NB4 (cell line): ENCODE data around the gene E2F8.

Experiments used
- MYC ChIP-seq: IDR thresholded peaks from 2 replicates; pipeline ENCODE4 v1.6.1; 2011; ENCODE audit warnings: low read depth, low read length
- POLR2A ChIP-seq: IDR thresholded peaks from 2 replicates; pipeline ENCODE4 v1.6.1; 2011; ENCODE audit warnings: mild to moderate bottlenecking; ENCODE audit not compliant: insufficient read length; ENCODE audit errors: extremely low read depth
- TF ChIP-seq, protein P1 (sequence below): IDR thresholded peaks from one replicate; pipeline ENCODE4 v1.5.1; 2012; ENCODE audit warnings: low read depth, low read length
- TF ChIP-seq, protein P2 (sequence below): IDR thresholded peaks from 2 replicates; pipeline ENCODE4 v1.6.1; 2011; ENCODE audit warnings: low read depth, low read length

GRCh38 chr11:19244084-19244483 is 3.3 kb upstream of the E2F8 start:
- TF ChIP-seq, protein P1, sequence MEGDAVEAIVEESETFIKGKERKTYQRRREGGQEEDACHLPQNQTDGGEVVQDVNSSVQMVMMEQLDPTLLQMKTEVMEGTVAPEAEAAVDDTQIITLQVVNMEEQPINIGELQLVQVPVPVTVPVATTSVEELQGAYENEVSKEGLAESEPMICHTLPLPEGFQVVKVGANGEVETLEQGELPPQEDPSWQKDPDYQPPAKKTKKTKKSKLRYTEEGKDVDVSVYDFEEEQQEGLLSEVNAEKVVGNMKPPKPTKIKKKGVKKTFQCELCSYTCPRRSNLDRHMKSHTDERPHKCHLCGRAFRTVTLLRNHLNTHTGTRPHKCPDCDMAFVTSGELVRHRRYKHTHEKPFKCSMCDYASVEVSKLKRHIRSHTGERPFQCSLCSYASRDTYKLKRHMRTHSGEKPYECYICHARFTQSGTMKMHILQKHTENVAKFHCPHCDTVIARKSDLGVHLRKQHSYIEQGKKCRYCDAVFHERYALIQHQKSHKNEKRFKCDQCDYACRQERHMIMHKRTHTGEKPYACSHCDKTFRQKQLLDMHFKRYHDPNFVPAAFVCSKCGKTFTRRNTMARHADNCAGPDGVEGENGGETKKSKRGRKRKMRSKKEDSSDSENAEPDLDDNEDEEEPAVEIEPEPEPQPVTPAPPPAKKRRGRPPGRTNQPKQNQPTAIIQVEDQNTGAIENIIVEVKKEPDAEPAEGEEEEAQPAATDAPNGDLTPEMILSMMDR = no peak
- TF ChIP-seq POLR2A (no peak), MYC (no peak)
- TF ChIP-seq, protein P2, sequence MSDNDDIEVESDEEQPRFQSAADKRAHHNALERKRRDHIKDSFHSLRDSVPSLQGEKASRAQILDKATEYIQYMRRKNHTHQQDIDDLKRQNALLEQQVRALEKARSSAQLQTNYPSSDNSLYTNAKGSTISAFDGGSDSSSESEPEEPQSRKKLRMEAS = no peak
